Smooth muscle cell (in vitro differentiated cells): ENCODE results near the gene SLC22A3. TPM values are rescaled to one million over a fixed set of nuclear protein-coding genes. Genes with fewer than 3 reads are reported as not detected.

ENCODE experiments used
- DNase-seq: peaks from one replicate; lab custom pipeline; 2025; ENCODE audit not compliant: unreplicated experiment; lab: John Stamatoyannopoulos, UW
- H2AFZ ChIP-seq: fragments of 200-600 bp; sonication (generic); 2 replicates; pipeline ENCODE4 v1.6.0; 2016; ENCODE audit warnings: antibody characterized with exemption, low read depth, mild to moderate bottlenecking
- H3F3A ChIP-seq: fragments of 200-600 bp; sonication (generic); 2 replicates; pipeline ENCODE4 v1.6.0; 2017; ENCODE audit warnings: antibody characterized with exemption, low read depth
- H3K27ac ChIP-seq: fragments of 200-600 bp; sonication (generic); 2 replicates; pipeline ENCODE4 v1.5.1; 2016; ENCODE audit warnings: low read depth, mild to moderate bottlenecking
- H3K27me3 ChIP-seq: fragments of 200-600 bp; sonication (generic); 2 replicates; pipeline ENCODE4 v1.6.1; 2016; ENCODE audit warnings: low read depth, mild to moderate bottlenecking
- H3K36me3 ChIP-seq: fragments of 200-600 bp; sonication (generic); 2 replicates; pipeline ENCODE4 v1.5.1; 2016; ENCODE audit warnings: low read depth
- H3K4me1 ChIP-seq: fragments of 200-600 bp; sonication (generic); 2 replicates; pipeline ENCODE4 v1.5.1; 2016; ENCODE audit warnings: low read depth
- H3K4me2 ChIP-seq: fragments of 200-600 bp; sonication (generic); 2 replicates; pipeline ENCODE4 v1.6.0; 2016; ENCODE audit warnings: mild to moderate bottlenecking
- H3K4me3 ChIP-seq: fragments of 200-600 bp; sonication (generic); 2 replicates; pipeline ENCODE4 v1.5.1; 2016; ENCODE audit warnings: mild to moderate bottlenecking
- H3K79me2 ChIP-seq: fragments of 200-600 bp; sonication (generic); 2 replicates; pipeline ENCODE4 v1.6.0; 2016; ENCODE audit warnings: low read depth, mild to moderate bottlenecking
- H3K9ac ChIP-seq: fragments of 200-600 bp; sonication (generic); 2 replicates; pipeline ENCODE4 v1.6.0; 2016; ENCODE audit warnings: low read depth
- H3K9me3 ChIP-seq: fragments of 200-600 bp; sonication (generic); replicated peaks from 2 replicates; pipeline ENCODE4 v1.5.1; 2016; ENCODE audit warnings: low read depth
- H4K20me1 ChIP-seq: fragments of 200-600 bp; sonication (generic); 2 replicates; pipeline ENCODE4 v1.6.0; 2016; ENCODE audit warnings: low read depth
- CTCF ChIP-seq: fragments of 200-600 bp; sonication (generic); IDR thresholded peaks from 2 replicates; pipeline ENCODE4 v1.5.1; 2017; ENCODE audit warnings: borderline replicate concordance, mild to moderate bottlenecking, antibody characterized with exemption; ENCODE audit not compliant: insufficient read depth, poor library complexity, severe bottlenecking
- WGBS: methylation state at CpG from one replicate; pipeline ENCODE4 v1.1.7; 2016; ENCODE audit warnings: low lambda C conversion rate; 5-methylcytosine and 5-hydroxymethylcytosine counted together
- polyA plus RNA-seq: library from polyadenylated mRNA; unstranded; fragments of >200 nt; fragmentation: Nextera tagmentation; extraction: Ambion mirVana; gene quantifications from 2 replicates; pipeline ENCODE4 v1.2.1, GENCODE V29; 2016
- total RNA-seq: library from RNA; depleted of rRNA; stranded (reverse); fragments of >200 nt; gene quantifications from 2 replicates; pipeline ENCODE4 v1.2.3, GENCODE V29; 2014

SLC22A3 gene
- total and polyA plus RNA-seq, 2 experiments from 2014 or later, result 59.5 to 69.5 TPM

- H3F3A ChIP-seq, result peaks cover 22% of the 10 kb centered on the region
- no peaks in the 10 kb centered on the region for H3K27me3 ChIP-seq
- H3K36me3 ChIP-seq, result no peaks in the 10 kb centered on the region
- TF ChIP-seq CTCF, result no peak
- H3K4me1 ChIP-seq, result peaks cover 10% of the 10 kb centered on the region
- peak overlapping the region; percentile 87 for H3K27ac ChIP-seq
- H3K4me2 ChIP-seq, result peak overlapping the region; percentile 80
- no peak overlapping the region for H3K4me3 ChIP-seq
- H3K9me3 ChIP-seq, result no peaks in the 10 kb centered on the region
- no peak overlapping the region for H3K9ac ChIP-seq
- 74% methylated on average over 8 of the region's 8 CpGs for WGBS
- no peak for DNase-seq
- H2AFZ ChIP-seq, result no peak overlapping the region
- H4K20me1 ChIP-seq, result no peaks in the 10 kb centered on the region
- no peaks in the 10 kb centered on the region for H3K79me2 ChIP-seq
Measured at GRCh38 chr6:160431791-160432404, 83.7 kb downstream of the SLC22A3 start.

GRCh38 chr6:160435935-160436334, 87.8 kb downstream of the SLC22A3 start:
- Histone ChIP-seq H3K4me1 (peaks cover 1% of the 10 kb centered on the region), H3K27ac (no peak overlapping the region), H3K36me3 (no peaks in the 10 kb centered on the region), H3F3A (peaks cover 6% of the 10 kb centered on the region), H3K9me3 (no peaks in the 10 kb centered on the region), H3K4me3 (no peak overlapping the region), H3K4me2 (no peak overlapping the region), H2AFZ (no peak overlapping the region), H3K27me3 (no peaks in the 10 kb centered on the region), H4K20me1 (no peaks in the 10 kb centered on the region), H3K9ac (no peak overlapping the region), H3K79me2 (no peaks in the 10 kb centered on the region)
- DNase-seq, result no peak
- no peak for TF ChIP-seq CTCF
- 95% methylated on average over 4 of the region's 4 CpGs for WGBS

- Histone ChIP-seq H3K36me3 (no peaks in the 10 kb centered on the region), H4K20me1 (no peaks in the 10 kb centered on the region), H3K9ac (no peak overlapping the region), H3K27me3 (no peaks in the 10 kb centered on the region), H2AFZ (no peak overlapping the region), H3K27ac (no peak overlapping the region), H3K9me3 (no peaks in the 10 kb centered on the region), H3K4me2 (no peak overlapping the region), H3F3A (no peaks in the 10 kb centered on the region), H3K4me1 (no peaks in the 10 kb centered on the region), H3K4me3 (no peak overlapping the region), H3K79me2 (no peaks in the 10 kb centered on the region)
- no peak for DNase-seq
- WGBS, result 85% methylated on average over 5 of the region's 5 CpGs
- no peak for TF ChIP-seq CTCF
Measured at GRCh38 chr6:160437154-160437553, 89.0 kb downstream of the SLC22A3 start.

- DNase-seq, result no peak
- no peaks in the 10 kb centered on the region for H3K4me1 ChIP-seq
- WGBS, result 85% methylated on average over 4 of the region's 4 CpGs
- no peaks in the 10 kb centered on the region for H3F3A ChIP-seq
- no peaks in the 10 kb centered on the region for H3K36me3 ChIP-seq
- no peaks in the 10 kb centered on the region for H4K20me1 ChIP-seq
- H3K27ac ChIP-seq, result no peak overlapping the region
- H3K9me3 ChIP-seq, result no peaks in the 10 kb centered on the region
- H3K79me2 ChIP-seq, result no peaks in the 10 kb centered on the region
- no peak overlapping the region for H3K4me2 ChIP-seq
- H3K27me3 ChIP-seq, result no peaks in the 10 kb centered on the region
- H3K4me3 ChIP-seq, result no peak overlapping the region
- H3K9ac ChIP-seq, result no peak overlapping the region
- no peak for TF ChIP-seq CTCF
- no peak overlapping the region for H2AFZ ChIP-seq
Measured at GRCh38 chr6:160437775-160438174, 89.6 kb downstream of the SLC22A3 start.
